ENCODE results near the gene ANKHD1.
"Not testable (repeated sequence)": the region's sequence is repeated elsewhere in the genome, so short reads cannot be mapped to it uniquely, and the experiment has no call there.

Gene ANKHD1

DNA sequence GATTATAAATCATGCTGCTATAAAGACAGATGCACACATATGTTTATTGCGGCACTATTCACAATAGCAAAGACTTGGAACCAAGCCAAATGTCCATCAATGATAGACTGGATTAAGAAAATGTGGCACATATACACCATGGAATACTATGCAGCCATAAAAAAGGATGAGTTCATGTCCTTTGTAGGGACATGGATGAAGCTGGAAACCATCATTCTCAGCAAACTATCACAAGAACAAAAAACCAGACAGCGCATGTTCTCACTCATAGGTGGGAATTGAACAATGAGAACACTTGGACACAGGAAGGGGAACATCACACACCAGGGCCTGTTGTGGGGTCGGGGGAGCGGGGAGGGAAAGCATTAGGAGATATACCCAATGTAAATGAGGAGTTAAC, 55.7 kb downstream of the ANKHD1 start:
- H3K27ac ChIP-seq (ENCODE audit: low read length); H3K27me3 ChIP-seq (ENCODE audit: insufficient read depth, low read length); H3K9me3 ChIP-seq (ENCODE audit: insufficient read depth, low read depth, low read length); H3K4me3 ChIP-seq (ENCODE audit: low read length); H3K4me1 ChIP-seq (ENCODE audit: insufficient read depth, low read length); H3K9ac ChIP-seq (ENCODE audit: low read depth, low read length): not testable (repeated sequence)
- H3K36me3 ChIP-seq (ENCODE audit: insufficient read depth, low read depth, low read length), result peaks cover 48% of the 10 kb centered on the region

GRCh38 chr5:140466981-140467742, 65.5 kb downstream of the ANKHD1 start:
- Histone ChIP-seq H3K36me3 (ENCODE audit: insufficient read depth, low read depth, low read length) (peaks cover 47% of the 10 kb centered on the region; the same call in 1 of the 2 replicates), H3K27ac (ENCODE audit: low read length) (no peak overlapping the region), H3K9me3 (ENCODE audit: insufficient read depth, low read depth, low read length) (no peaks in the 10 kb centered on the region), H3K27me3 (ENCODE audit: insufficient read depth, low read length) (no peaks in the 10 kb centered on the region), H3K4me3 (ENCODE audit: low read length) (no peak overlapping the region), H3K9ac (ENCODE audit: low read depth, low read length) (no peak overlapping the region), H3K4me1 (ENCODE audit: insufficient read depth, low read length) (no peaks in the 10 kb centered on the region)

- Histone ChIP-seq H3K27me3 (ENCODE audit: insufficient read depth, low read length) (no peaks in the 10 kb centered on the region), H3K4me1 (ENCODE audit: insufficient read depth, low read length) (no peaks in the 10 kb centered on the region), H3K9ac (ENCODE audit: low read depth, low read length) (no peak overlapping the region), H3K9me3 (ENCODE audit: insufficient read depth, low read depth, low read length) (no peaks in the 10 kb centered on the region), H3K36me3 (ENCODE audit: insufficient read depth, low read depth, low read length) (peaks cover 51% of the 10 kb centered on the region; the same call in 1 of the 2 replicates), H3K4me3 (ENCODE audit: low read length) (no peak overlapping the region), H3K27ac (ENCODE audit: low read length) (no peak overlapping the region)
Measured at GRCh38 chr5:140468188-140468587, 66.6 kb downstream of the ANKHD1 start.

GRCh38 chr5:140469259-140469658, 67.6 kb downstream of the ANKHD1 start:
- no peaks in the 10 kb centered on the region for H3K4me1 ChIP-seq (ENCODE audit: insufficient read depth, low read length)
- no peaks in the 10 kb centered on the region for H3K9me3 ChIP-seq (ENCODE audit: insufficient read depth, low read depth, low read length)
- peaks cover 50% of the 10 kb centered on the region for H3K36me3 ChIP-seq (ENCODE audit: insufficient read depth, low read depth, low read length)
- no peaks in the 10 kb centered on the region for H3K27me3 ChIP-seq (ENCODE audit: insufficient read depth, low read length)
- H3K27ac ChIP-seq (ENCODE audit: low read length), result no peak overlapping the region
- H3K4me3 ChIP-seq (ENCODE audit: low read length), result no peak overlapping the region
- no peak overlapping the region for H3K9ac ChIP-seq (ENCODE audit: low read depth, low read length)

DNA sequence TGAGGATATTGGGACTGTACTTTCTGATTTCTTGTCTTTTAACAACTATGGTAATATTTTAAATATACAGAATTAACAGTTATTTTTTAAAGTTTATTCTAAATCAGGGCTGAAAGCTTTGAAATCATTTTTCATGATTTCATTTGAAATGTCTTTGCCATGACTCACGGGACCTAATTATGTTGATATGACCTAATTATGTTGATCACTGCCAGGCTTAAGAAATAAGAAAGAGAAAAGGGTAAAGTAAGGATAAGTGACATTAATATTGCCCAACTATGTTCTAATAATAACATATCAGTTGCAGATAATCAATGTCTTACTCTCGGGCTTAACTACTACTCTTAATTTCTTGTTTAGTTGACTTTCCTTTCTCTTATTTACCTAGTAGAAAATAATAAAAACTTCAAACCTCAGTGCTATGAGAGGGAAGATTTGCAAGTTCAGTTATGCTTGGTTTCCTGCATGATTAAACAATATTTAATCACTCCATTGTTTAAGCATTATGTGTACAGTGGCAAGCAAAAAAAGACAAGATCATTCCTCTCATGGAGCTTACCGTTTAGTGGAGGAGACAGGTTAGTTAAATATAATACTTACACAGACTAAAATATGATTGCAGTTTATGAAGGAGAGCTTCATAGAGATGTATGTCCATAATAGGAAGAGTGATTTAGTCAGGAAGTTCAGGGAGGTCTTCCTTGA, 78.8 kb downstream of the ANKHD1 start:
- Histone ChIP-seq H3K9ac (ENCODE audit: low read depth, low read length) (0 out of 2 replicates have a peak overlapping the region, but pooled peaks have one; percentile 27), H3K27ac (ENCODE audit: low read length) (no peak overlapping the region), H3K36me3 (ENCODE audit: insufficient read depth, low read depth, low read length) (peaks cover 41% of the 10 kb centered on the region), H3K27me3 (ENCODE audit: insufficient read depth, low read length) (no peaks in the 10 kb centered on the region), H3K4me1 (ENCODE audit: insufficient read depth, low read length) (no peaks in the 10 kb centered on the region), H3K4me3 (ENCODE audit: low read length) (no peak overlapping the region), H3K9me3 (ENCODE audit: insufficient read depth, low read depth, low read length) (no peaks in the 10 kb centered on the region)

GRCh38 chr5:140481758-140482157, 80.1 kb downstream of the ANKHD1 start:
- no peak overlapping the region for H3K9ac ChIP-seq (ENCODE audit: low read depth, low read length)
- H3K9me3 ChIP-seq (ENCODE audit: insufficient read depth, low read depth, low read length), result no peaks in the 10 kb centered on the region
- no peaks in the 10 kb centered on the region for H3K27me3 ChIP-seq (ENCODE audit: insufficient read depth, low read length)
- H3K4me3 ChIP-seq (ENCODE audit: low read length), result no peak overlapping the region
- H3K4me1 ChIP-seq (ENCODE audit: insufficient read depth, low read length), result no peaks in the 10 kb centered on the region
- H3K27ac ChIP-seq (ENCODE audit: low read length), result no peak overlapping the region
- peaks cover 49% of the 10 kb centered on the region for H3K36me3 ChIP-seq (ENCODE audit: insufficient read depth, low read depth, low read length)

DNA sequence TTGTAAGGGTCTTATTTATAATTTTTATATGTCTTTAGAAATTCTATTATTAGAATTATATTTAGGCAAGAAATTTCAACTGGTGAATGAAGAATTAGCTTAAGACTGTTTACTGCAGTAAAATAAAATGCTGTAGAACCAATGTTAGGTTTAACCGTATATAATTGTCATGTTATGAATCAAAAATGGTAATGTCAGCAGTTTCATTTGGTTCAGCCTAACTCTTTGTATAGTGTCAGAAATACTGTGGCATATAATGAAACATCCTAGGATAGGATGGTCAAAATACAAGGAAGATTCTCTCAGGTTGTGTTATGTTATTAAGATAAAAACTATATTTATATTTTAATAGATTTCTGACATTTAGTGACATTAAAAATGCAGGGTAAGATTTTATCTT, 81.4 kb downstream of the ANKHD1 start:
- Histone ChIP-seq H3K27ac (ENCODE audit: low read length) (no peak overlapping the region), H3K4me3 (ENCODE audit: low read length) (no peak overlapping the region), H3K4me1 (ENCODE audit: insufficient read depth, low read length) (no peaks in the 10 kb centered on the region), H3K9me3 (ENCODE audit: insufficient read depth, low read depth, low read length) (no peaks in the 10 kb centered on the region), H3K36me3 (ENCODE audit: insufficient read depth, low read depth, low read length) (peaks cover 58% of the 10 kb centered on the region), H3K27me3 (ENCODE audit: insufficient read depth, low read length) (no peaks in the 10 kb centered on the region), H3K9ac (ENCODE audit: low read depth, low read length) (no peak overlapping the region)

DNA sequence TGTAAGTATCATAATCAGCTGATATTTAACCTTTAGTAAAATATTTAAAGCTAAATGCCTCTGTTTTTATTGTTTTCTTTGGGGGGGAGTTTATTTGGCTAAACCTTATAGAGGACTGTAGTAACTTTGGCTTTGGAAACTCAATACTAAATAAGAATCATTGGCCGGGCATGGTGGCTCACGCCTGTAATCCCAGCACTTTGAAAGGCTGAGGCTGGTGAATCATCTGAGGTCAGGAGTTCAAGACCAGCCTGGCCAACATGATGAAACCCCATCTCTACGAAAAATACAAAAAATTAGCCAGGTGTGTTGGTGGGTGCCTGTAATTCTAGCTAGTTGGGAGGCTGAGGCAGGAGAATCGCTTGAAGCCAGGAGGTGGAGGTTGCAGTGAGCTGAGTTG, 86.5 kb downstream of the ANKHD1 start:
- H3K27me3 ChIP-seq (ENCODE audit: insufficient read depth, low read length); H3K27ac ChIP-seq (ENCODE audit: low read length); H3K9ac ChIP-seq (ENCODE audit: low read depth, low read length); H3K4me1 ChIP-seq (ENCODE audit: insufficient read depth, low read length); H3K9me3 ChIP-seq (ENCODE audit: insufficient read depth, low read depth, low read length); H3K4me3 ChIP-seq (ENCODE audit: low read length): not testable (repeated sequence)
- peaks cover 78% of the 10 kb centered on the region for H3K36me3 ChIP-seq (ENCODE audit: insufficient read depth, low read depth, low read length)

DNA sequence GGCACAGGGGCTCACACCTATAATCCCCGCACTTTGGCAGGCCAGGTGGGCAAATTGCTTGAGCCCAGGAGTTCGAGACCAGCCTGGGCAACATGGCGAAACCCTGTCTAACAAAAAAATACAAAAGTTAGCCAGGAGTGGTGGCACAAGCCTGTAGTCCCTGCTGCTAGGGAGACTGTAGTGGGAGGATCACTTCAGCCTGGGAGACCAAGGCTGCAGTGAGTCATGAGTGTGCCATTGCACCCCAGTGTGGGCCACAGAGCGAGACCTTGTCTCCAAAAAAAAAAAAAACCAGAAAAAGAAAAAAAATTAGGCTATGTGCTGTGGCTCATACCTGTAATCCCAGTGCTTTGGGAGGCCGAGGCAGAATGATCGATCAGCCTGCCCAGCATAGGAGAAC, 87.3 kb downstream of the ANKHD1 start:
- no peak overlapping the region for H3K27ac ChIP-seq (ENCODE audit: low read length)
- H3K4me3 ChIP-seq (ENCODE audit: low read length), result no peak overlapping the region
- no peaks in the 10 kb centered on the region for H3K9me3 ChIP-seq (ENCODE audit: insufficient read depth, low read depth, low read length)
- peaks cover 79% of the 10 kb centered on the region for H3K36me3 ChIP-seq (ENCODE audit: insufficient read depth, low read depth, low read length)
- H3K27me3 ChIP-seq (ENCODE audit: insufficient read depth, low read length), result no peaks in the 10 kb centered on the region
- no peak overlapping the region for H3K9ac ChIP-seq (ENCODE audit: low read depth, low read length)
- no peaks in the 10 kb centered on the region for H3K4me1 ChIP-seq (ENCODE audit: insufficient read depth, low read length)

DNA sequence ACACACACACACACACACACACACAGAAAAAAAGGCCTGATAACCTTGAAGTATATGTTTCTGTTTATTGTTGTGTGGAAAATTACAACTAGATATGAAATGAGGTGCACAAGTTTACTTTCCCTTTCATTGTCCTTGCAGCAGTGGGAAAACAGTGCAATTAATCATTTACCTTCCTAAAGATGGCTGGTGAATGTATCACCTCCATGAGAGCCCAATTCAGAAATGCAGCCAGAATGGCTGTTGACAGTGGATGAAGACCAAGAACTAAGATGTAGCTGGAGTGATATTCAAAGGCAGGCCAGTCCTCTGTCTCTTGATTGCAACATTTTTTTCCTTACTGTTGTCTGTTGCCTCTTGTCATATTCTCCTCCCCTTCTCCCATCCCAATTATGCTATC, 96.3 kb downstream of the ANKHD1 start:
- Histone ChIP-seq H3K9ac (ENCODE audit: low read depth, low read length) (no peak overlapping the region), H3K9me3 (ENCODE audit: insufficient read depth, low read depth, low read length) (no peaks in the 10 kb centered on the region), H3K4me3 (ENCODE audit: low read length) (no peak overlapping the region), H3K4me1 (ENCODE audit: insufficient read depth, low read length) (no peaks in the 10 kb centered on the region), H3K27me3 (ENCODE audit: insufficient read depth, low read length) (no peaks in the 10 kb centered on the region), H3K27ac (ENCODE audit: low read length) (no peak overlapping the region), H3K36me3 (ENCODE audit: insufficient read depth, low read depth, low read length) (peaks cover 45% of the 10 kb centered on the region)

DNA sequence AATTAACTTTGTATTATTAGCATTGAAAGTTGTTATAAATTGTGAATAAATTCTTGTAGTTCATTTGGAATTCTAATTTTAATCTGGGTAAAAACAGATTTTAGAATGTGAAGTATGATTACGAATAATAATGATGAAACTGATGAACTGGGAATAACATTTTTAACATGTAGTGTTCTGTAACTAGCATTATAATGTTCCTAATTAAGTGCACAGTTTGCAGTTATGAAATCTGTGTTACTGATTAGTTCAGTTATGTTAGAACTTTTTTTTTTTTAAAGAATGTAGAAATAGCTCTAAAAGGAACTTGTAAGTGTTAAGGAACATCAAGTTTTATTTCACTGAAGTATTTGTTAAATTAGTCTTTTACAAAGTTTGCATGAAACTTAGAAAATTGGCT, 97.0 kb downstream of the ANKHD1 start:
- peaks cover 43% of the 10 kb centered on the region for H3K36me3 ChIP-seq (ENCODE audit: insufficient read depth, low read depth, low read length)
- no peak overlapping the region for H3K9ac ChIP-seq (ENCODE audit: low read depth, low read length)
- H3K4me3 ChIP-seq (ENCODE audit: low read length), result no peak overlapping the region
- no peaks in the 10 kb centered on the region for H3K9me3 ChIP-seq (ENCODE audit: insufficient read depth, low read depth, low read length)
- H3K27me3 ChIP-seq (ENCODE audit: insufficient read depth, low read length), result no peaks in the 10 kb centered on the region
- H3K27ac ChIP-seq (ENCODE audit: low read length), result no peak overlapping the region
- H3K4me1 ChIP-seq (ENCODE audit: insufficient read depth, low read length), result no peaks in the 10 kb centered on the region

DNA sequence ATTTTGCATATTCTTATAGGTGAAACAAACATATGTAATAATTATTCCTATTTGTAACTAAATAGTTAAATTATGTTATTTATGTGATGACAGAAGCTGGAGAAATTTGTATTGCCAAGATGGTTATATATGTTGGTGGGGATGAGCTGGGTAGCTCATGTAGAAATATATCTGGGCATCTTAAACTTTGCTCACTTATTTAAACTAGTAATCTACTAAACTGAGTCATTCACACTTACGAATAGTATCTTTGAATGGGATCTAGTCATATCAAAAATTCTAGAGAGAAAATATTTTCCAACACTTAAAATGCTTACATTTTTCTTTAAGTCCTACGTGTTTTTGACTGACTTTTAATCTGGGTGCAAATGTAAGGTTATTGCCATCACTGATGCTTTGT, 101.2 kb downstream of the ANKHD1 start:
- Histone ChIP-seq H3K4me1 (ENCODE audit: insufficient read depth, low read length) (no peaks in the 10 kb centered on the region), H3K27me3 (ENCODE audit: insufficient read depth, low read length) (no peaks in the 10 kb centered on the region), H3K36me3 (ENCODE audit: insufficient read depth, low read depth, low read length) (peaks cover 49% of the 10 kb centered on the region), H3K27ac (ENCODE audit: low read length) (no peak overlapping the region), H3K9ac (ENCODE audit: low read depth, low read length) (no peak overlapping the region), H3K4me3 (ENCODE audit: low read length) (no peak overlapping the region), H3K9me3 (ENCODE audit: insufficient read depth, low read depth, low read length) (no peaks in the 10 kb centered on the region)

Data from iPS-20b (cell line).